Jurkat, Clone E6-1 (cell line): ENCODE measurements around the gene HOXA10. TPM values are rescaled to one million over a fixed set of nuclear protein-coding genes. Genes with fewer than 3 reads are reported as not detected.

Source experiments
- DNase-seq: peaks from one replicate; pipeline ENCODE4 v3.0.0-alpha.2; 2011; ENCODE audit warnings: low read depth, low spot score
- H3K4me3 ChIP-seq: 2 replicates; pipeline ENCODE4 v1.5.1; 2011; ENCODE audit warnings: mild to moderate bottlenecking, low read length, control low read depth, moderate library complexity
- polyA plus RNA-seq: library from polyadenylated mRNA; unstranded; fragments of >200 nt; gene quantifications from one replicate; pipeline ENCODE4 v1.2.1, GENCODE V29; 2012; ENCODE audit warnings: missing spikeins; ENCODE audit not compliant: insufficient read length, insufficient read depth

The HOXA10 gene
- polyA plus RNA-seq: 19.6 TPM

GRCh38 chr7:27173956-27174873 is at the start of gene HOXA10:
Gene HOXA10 (minus strand): TSS chr7:27174320. CDS start chr7:27174306, 14 bp downstream.
- no peak for DNase-seq
- no peak within 1 kb of the TSS for H3K4me3 ChIP-seq

- DNase-seq: no peak
- H3K4me3 ChIP-seq: no peak overlapping the region
Observed at GRCh38 chr7:27221201-27221797, 47.2 kb upstream of the HOXA10 start.

GRCh38 chr7:27220440-27220955 is 46.4 kb upstream of the HOXA10 start:
- no peak overlapping the region for H3K4me3 ChIP-seq
- DNase-seq: no peak

GRCh38 chr7:27219821-27220220 is 45.7 kb upstream of the HOXA10 start:
- no peak overlapping the region for H3K4me3 ChIP-seq
- DNase-seq: no peak

GRCh38 chr7:27217951-27218350 is 43.8 kb upstream of the HOXA10 start:
- H3K4me3 ChIP-seq: no peak overlapping the region
- no peak for DNase-seq

GRCh38 chr7:27215356-27215755 is 41.2 kb upstream of the HOXA10 start:
- DNase-seq: no peak
- no peak overlapping the region for H3K4me3 ChIP-seq

GRCh38 chr7:27214239-27214950 is 40.3 kb upstream of the HOXA10 start:
- no peak for DNase-seq
- no peak overlapping the region for H3K4me3 ChIP-seq

- H3K4me3 ChIP-seq: no peak overlapping the region
- no peak for DNase-seq
Observed at GRCh38 chr7:27213433-27214238, 39.5 kb upstream of the HOXA10 start.

- no peak overlapping the region for H3K4me3 ChIP-seq
- DNase-seq: no peak
Observed at GRCh38 chr7:27212497-27213432, 38.6 kb upstream of the HOXA10 start.

- DNase-seq: no peak
- H3K4me3 ChIP-seq: no peak overlapping the region
Observed at GRCh38 chr7:27211764-27212204, 37.7 kb upstream of the HOXA10 start.

- no peak overlapping the region for H3K4me3 ChIP-seq
- DNase-seq: no peak
Observed at GRCh38 chr7:27211084-27211446, 36.9 kb upstream of the HOXA10 start.

- no peak overlapping the region for H3K4me3 ChIP-seq
- DNase-seq: no peak
Observed at GRCh38 chr7:27210441-27211083, 36.4 kb upstream of the HOXA10 start.

- no peak overlapping the region for H3K4me3 ChIP-seq
- no peak for DNase-seq
Observed at GRCh38 chr7:27209933-27210440, 35.9 kb upstream of the HOXA10 start.

GRCh38 chr7:27208998-27209397 is 34.9 kb upstream of the HOXA10 start:
- DNase-seq: no peak

GRCh38 chr7:27207348-27207985 is 33.3 kb upstream of the HOXA10 start:
- no peak overlapping the region for H3K4me3 ChIP-seq
- DNase-seq: no peak

More at GRCh38 chr7:27208998-27209397, 34.9 kb upstream of the HOXA10 start:
- H3K4me3 ChIP-seq: no peak overlapping the region

- H3K4me3 ChIP-seq: no peak overlapping the region
- DNase-seq: no peak
Observed at GRCh38 chr7:27205325-27206280, 31.5 kb upstream of the HOXA10 start.
